A549 (cell line): Measurements from ENCODE around the gene CACNG7. TPM values are rescaled to one million over a fixed set of nuclear protein-coding genes. Genes with fewer than 3 reads are reported as not detected.
A peak's percentile ranks its signal among the peaks of the same experiment; 100 is the strongest.

ENCODE experiments used
- ATAC-seq, 2 experiments: fragments of 200-7000 bp in 1 of 2; fragments of >200 bp in 1 of 2; cut with Nextera tagmentation in 1 of 2; cut with Tn5 transposase in 1 of 2; 3 replicates each; pipeline versions ENCODE4 v1.8.0 to v1.9.1; 2018 to 2020; ENCODE audit warnings: mild to moderate bottlenecking in 1 of 2, moderate library complexity in 1 of 2
- CTCF ChIA-PET: fragments of 300-600 bp; sonication (Branson Sonifier 250); formaldehyde crosslinking; extraction: SDS; loops from one replicate; lab custom pipeline; 2021; ENCODE audit warnings: antibody characterized with exemption, inconsistent platforms; lab: Yijun Ruan, JAX
- POLR2A ChIA-PET: fragments of 350-600 bp; formaldehyde crosslinking; extraction: SDS; loops from one replicate; lab custom pipeline; 2021; ENCODE audit warnings: antibody characterized with exemption, inconsistent platforms; lab: Yijun Ruan, JAX
- DNase-seq, 2 experiments: peaks; one replicate each; pipeline versions ENCODE4 v3.0.0 to v3.0.0-alpha.2; 2011 to 2016; ENCODE audit warnings: low read depth in 1 of 2, low spot score in 1 of 2
- FAIRE-seq: peaks from 2 replicates; lab custom pipeline; 2011; peaks lifted over from hg19 to GRCh38; lab: Jason Lieb, UNC
- H3K27ac ChIP-seq, 2 experiments: fragments of >200 bp; sonication (Bioruptor Twin); formaldehyde crosslinking; 3 replicates each; pipeline ENCODE4 v1.5.1; 2016 to 2017
- H3K4me1 ChIP-seq: fragments of >200 bp; sonication (Bioruptor Twin); formaldehyde crosslinking; 3 replicates; pipeline ENCODE4 v1.6.1; 2016
- H3K4me2 ChIP-seq: fragments of >200 bp; sonication (Bioruptor Twin); formaldehyde crosslinking; 3 replicates; pipeline ENCODE4 v1.6.1; 2016
- H3K4me3 ChIP-seq: fragments of >200 bp; sonication (Bioruptor Twin); formaldehyde crosslinking; 3 replicates; pipeline ENCODE4 v1.5.1; 2016
- H3K9me3 ChIP-seq: fragments of >200 bp; sonication (Bioruptor Twin); formaldehyde crosslinking; 3 replicates; pipeline ENCODE4 v1.6.1; 2016
- BHLHE40 ChIP-seq: IDR thresholded peaks from 2 replicates; pipeline ENCODE4 v1.6.1; 2012; ENCODE audit warnings: low read depth, low read length, inconsistent platforms
- CBX2 ChIP-seq: fragments of 200-600 bp; sonication (generic); IDR thresholded peaks from 2 replicates; pipeline ENCODE4 v1.6.1; 2016; ENCODE audit warnings: low read depth, mild to moderate bottlenecking, borderline replicate concordance
- CBX8 ChIP-seq: fragments of 200-600 bp; sonication (generic); IDR thresholded peaks from 2 replicates; pipeline ENCODE4 v1.6.1; 2016
- CEBPB ChIP-seq, 2 experiments: fragments of >200 bp in 1 of 2; sonication (Bioruptor Twin) in 1 of 2; formaldehyde crosslinking in 1 of 2; IDR thresholded peaks; 2 replicates each; pipeline ENCODE4 v1.6.1; 2012 to 2016
- CHD4 ChIP-seq: fragments of 200-600 bp; sonication (generic); IDR thresholded peaks from 2 replicates; pipeline ENCODE4 v1.6.1; 2016; ENCODE audit warnings: antibody characterized with exemption, mild to moderate bottlenecking, borderline replicate concordance
- CTCF ChIP-seq: fragments of >200 bp; sonication (Bioruptor Twin); formaldehyde crosslinking; IDR thresholded peaks from 3 replicates; pipeline ENCODE4 v1.5.1; 2016
- EHF ChIP-seq: fragments of 250-450 bp; sonication (Bioruptor Pico); IDR thresholded peaks from 2 replicates; pipeline ENCODE4 v1.5.0; 2020; ENCODE audit warnings: mild to moderate bottlenecking
- EHMT2 ChIP-seq: fragments of 200-600 bp; sonication (generic); IDR thresholded peaks from 2 replicates; pipeline ENCODE4 v1.6.1; 2016; ENCODE audit warnings: antibody characterized with exemption, low read depth, mild to moderate bottlenecking, moderate library complexity
- ELK1 ChIP-seq: fragments of 150-350 bp; IDR thresholded peaks from 2 replicates; pipeline ENCODE4 v1.6.1; 2014; ENCODE audit warnings: low read depth, mild to moderate bottlenecking, low read length
- ESRRA ChIP-seq: fragments of 150-350 bp; IDR thresholded peaks from 2 replicates; pipeline ENCODE4 v1.6.1; 2014; ENCODE audit warnings: mild to moderate bottlenecking, low read length, borderline replicate concordance
- FOSB ChIP-seq: fragments of 250-450 bp; sonication (Bioruptor Pico); IDR thresholded peaks from 2 replicates; pipeline ENCODE4 v1.5.0; 2020; ENCODE audit warnings: mild to moderate bottlenecking, moderate library complexity
- FOXS1 ChIP-seq: fragments of 250-450 bp; sonication (Bioruptor Pico); IDR thresholded peaks from 2 replicates; pipeline ENCODE4 v1.5.0; 2020; ENCODE audit warnings: mild to moderate bottlenecking, moderate library complexity
- GATA3 ChIP-seq: IDR thresholded peaks from 2 replicates; pipeline ENCODE4 v1.6.1; 2012; ENCODE audit warnings: borderline replicate concordance
- HES2 ChIP-seq: fragments of >200 bp; sonication (Bioruptor Twin); formaldehyde crosslinking; IDR thresholded peaks from 2 replicates; pipeline ENCODE4 v1.6.1; 2016
- HEYL ChIP-seq: fragments of 250-450 bp; sonication (Bioruptor Pico); IDR thresholded peaks from 2 replicates; pipeline ENCODE4 v1.8.0; 2021; ENCODE audit warnings: mild to moderate bottlenecking, moderate library complexity
- HMGXB4 ChIP-seq: fragments of 250-450 bp; sonication (Bioruptor Pico); IDR thresholded peaks from 2 replicates; pipeline ENCODE4 v1.5.0; 2021; ENCODE audit warnings: mild to moderate bottlenecking, moderate library complexity, borderline replicate concordance
- HOXA7 ChIP-seq: fragments of 250-450 bp; sonication (Bioruptor Pico); IDR thresholded peaks from 2 replicates; pipeline ENCODE4 v1.5.0; 2020; ENCODE audit warnings: mild to moderate bottlenecking, moderate library complexity
- JUN ChIP-seq, 2 experiments: fragments of >200 bp; sonication (Bioruptor Twin); formaldehyde crosslinking; IDR thresholded peaks; 2 replicates in 1 of 2; 3 replicates in 1 of 2; pipeline ENCODE4 v1.6.1; 2016 to 2017
- NPAS2 ChIP-seq: fragments of 250-450 bp; sonication (Bioruptor Pico); IDR thresholded peaks from 2 replicates; pipeline ENCODE4 v1.8.0; 2022; ENCODE audit warnings: mild to moderate bottlenecking, moderate library complexity, borderline replicate concordance
- POLR2A ChIP-seq: IDR thresholded peaks from 2 replicates; pipeline ENCODE4 v1.6.1; 2012; ENCODE audit warnings: mild to moderate bottlenecking, low read length
- RAD21 ChIP-seq, 2 experiments: fragments of >200 bp in 1 of 2; sonication (Bioruptor Twin) in 1 of 2; formaldehyde crosslinking in 1 of 2; IDR thresholded peaks in 1 of 2; conservative IDR thresholded peaks in 1 of 2; 2 replicates in 1 of 2; 3 replicates in 1 of 2; pipeline ENCODE4 v1.6.1; 2012 to 2018; ENCODE audit warnings: inconsistent platforms in 1 of 2
- REST ChIP-seq: fragments of 200-600 bp; sonication (generic); IDR thresholded peaks from 2 replicates; pipeline ENCODE4 v1.6.1; 2016; ENCODE audit warnings: antibody characterized with exemption, mild to moderate bottlenecking, moderate library complexity
- RFX5 ChIP-seq: fragments of 450-650 bp; IDR thresholded peaks from 2 replicates; pipeline ENCODE4 v1.7.1; 2014; ENCODE audit warnings: antibody characterized with exemption, mild to moderate bottlenecking, moderate library complexity
- SMC3 ChIP-seq: fragments of >200 bp; sonication (Bioruptor Twin); formaldehyde crosslinking; IDR thresholded peaks from 3 replicates; pipeline ENCODE4 v1.6.1; 2018; ENCODE audit warnings: inconsistent platforms
- ZC3H11A ChIP-seq: fragments of 450-650 bp; IDR thresholded peaks from 2 replicates; pipeline ENCODE4 v1.6.1; 2014; ENCODE audit warnings: antibody characterized with exemption, mild to moderate bottlenecking
- WGBS: methylation state at CpG from one replicate; pipeline ENCODE4 v1.1.6; 2017; ENCODE audit errors: missing lambda C conversion rate; 5-methylcytosine and 5-hydroxymethylcytosine counted together
- polyA plus RNA-seq, 4 experiments: library from polyadenylated mRNA; depleted of rRNA in 3 of 4; stranded (reverse); fragments of >200 nt; fragmentation: RNase III in 1 of 4; extraction: RNeasy Plus Mini Kit Qiagen cat#74134 plus additional on column Dnase treatment in 1 of 4; gene quantifications; 2 replicates in 3 of 4; 3 replicates in 1 of 4; pipeline ENCODE4 v1.2.3, GENCODE V29; 2011 to 2017

CACNG7 gene
- polyA plus RNA-seq, 2 of the 4 experiments (the other 2 are of a cell fraction), result 7.6 to 11.5 TPM

- no peak for DNase-seq
- ATAC-seq, result no peak
- ChIA-PET CTCF (interaction anchor here (0.8 to 0.9 kb wide), 2 partner anchors 66 to 72 kb away, joined by 3 read pairs; no protein-coding TSS in a partner anchor), POLR2A (no interaction called here)
- Histone ChIP-seq H3K4me2 (no peak overlapping the region), H3K9me3 (no peaks in the 10 kb centered on the region), H3K4me3 (no peak overlapping the region), H3K4me1 (peaks cover 22% of the 10 kb centered on the region)
- TF ChIP-seq FOXS1 (CRISPR knock-in tag), result no peak
- no peak for TF ChIP-seq HEYL (CRISPR knock-in tag)
- no peak for TF ChIP-seq JUN (IDR thresholded peaks at IDR 0.05)
- TF ChIP-seq ZC3H11A, result no peak
- no peak for TF ChIP-seq ELK1
- no peak for TF ChIP-seq REST
- TF ChIP-seq EHF (CRISPR knock-in tag), result no peak
- TF ChIP-seq CEBPB (IDR thresholded peaks at IDR 0.05), result no peak
- TF ChIP-seq CBX8, result no peak
- TF ChIP-seq CHD4, result no peak
- TF ChIP-seq BHLHE40, result no peak
- TF ChIP-seq RAD21 (conservative IDR thresholded peaks at IDR 0.05 in 1 of 2, IDR thresholded peaks at IDR 0.05 in 1 of 2), result no peak
- no peak for TF ChIP-seq EHMT2
- no peak for TF ChIP-seq CBX2
- TF ChIP-seq, all 56 proteins: peak for 0
- no peak for FAIRE-seq
- H3K27ac ChIP-seq, result no peak overlapping the region
- 46% methylated on average over 14 of the region's 14 CpGs for WGBS
These were observed 49.1 kb downstream of the CACNG7 start for GRCh38 chr19:53958168-53958571.

GRCh38 chr19:53958823-53959757 lies 50.0 kb downstream of the CACNG7 start:
- CTCF ChIA-PET, result interaction anchor here (0.6 to 1.4 kb wide), 3 partner anchors 25 to 97 kb away, joined by 3 read pairs; no protein-coding TSS in a partner anchor
- Histone ChIP-seq H3K4me2 (peak overlapping the region; percentile 76), H3K4me3 (peak overlapping the region; percentile 27; the same call in 2 of the 3 replicates), H3K4me1 (peaks cover 22% of the 10 kb centered on the region), H3K9me3 (no peaks in the 10 kb centered on the region), H3K27ac (peak overlapping the region in 1 of 2 experiments; percentile 64; a peak in 3 of 6 replicates)
- DNase-seq (no peak), ATAC-seq (no peak), FAIRE-seq (no peak)
- POLR2A ChIA-PET, result no interaction called here
- 26% methylated on average over 20 of the region's 22 CpGs for WGBS
- TF ChIP-seq JUN (IDR thresholded peaks at IDR 0.05) (no peak), GATA3 (no peak), HES2 (no peak), FOSB (CRISPR knock-in tag) (no peak), CTCF (no peak), RAD21 (conservative IDR thresholded peaks at IDR 0.05 in 1 of 2, IDR thresholded peaks at IDR 0.05 in 1 of 2) (no peak), RFX5 (no peak), EHF (CRISPR knock-in tag) (no peak), CBX2 (no peak), POLR2A (no peak), CEBPB (IDR thresholded peaks at IDR 0.05) (no peak), BHLHE40 (no peak), SMC3 (no peak), ESRRA (no peak), HOXA7 (no peak), CHD4 (no peak), NPAS2 (CRISPR knock-in tag) (no peak), HMGXB4 (no peak)
